ENCODE data around the gene INPP5D. TPM values are rescaled to one million over a fixed set of nuclear protein-coding genes. Genes with fewer than 3 reads are reported as not detected.

INPP5D gene
- total and polyA plus RNA-seq, 12 donors, result 3.4 to 29.4 (median 14.3) TPM

DNA sequence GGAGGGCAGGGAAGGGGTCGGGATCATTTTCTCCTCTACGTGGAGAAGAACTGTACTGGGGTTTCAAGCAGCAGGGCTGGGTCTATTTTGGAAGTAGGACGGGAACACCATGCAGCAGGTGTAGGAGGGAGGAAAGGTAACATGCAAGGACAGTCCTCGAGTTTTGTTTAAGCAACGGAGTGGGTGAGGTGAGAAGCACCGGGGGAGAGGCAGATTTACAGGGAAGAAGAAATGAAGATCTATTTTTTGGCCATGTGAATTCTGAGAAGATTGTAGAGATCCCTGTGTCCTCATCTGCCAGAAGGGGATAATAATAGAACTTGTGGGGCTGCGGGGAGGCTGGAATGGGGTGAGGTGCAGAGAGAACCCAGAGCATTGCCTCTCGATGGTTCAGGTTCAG is 85.6 kb downstream of the INPP5D start:
- Histone ChIP-seq H3K27ac (no peak overlapping the region), H3K4me3 (no peak overlapping the region), H3K4me1 (replicated peaks in 1 of 2) (no peaks in the 10 kb centered on the region), H3K9me3 (replicated peaks in 1 of 3) (no peaks in the 10 kb centered on the region), H3K27me3 (peaks cover 4% of the 10 kb centered on the region), H3K36me3 (replicated peaks in 1 of 2) (peaks cover 0 to 3% of the 10 kb centered on the region in 2 donors)
- TF ChIP-seq POLR2A (IDR thresholded peaks at IDR 0.05), result no peak
- WGBS, 4 donors, result 83 to 89% (median 86%) methylated on average over 8 of the region's 8 CpGs
- intact Hi-C loops (cut with DNase I), result no loop called here
- no peak for DNase-seq

DNA sequence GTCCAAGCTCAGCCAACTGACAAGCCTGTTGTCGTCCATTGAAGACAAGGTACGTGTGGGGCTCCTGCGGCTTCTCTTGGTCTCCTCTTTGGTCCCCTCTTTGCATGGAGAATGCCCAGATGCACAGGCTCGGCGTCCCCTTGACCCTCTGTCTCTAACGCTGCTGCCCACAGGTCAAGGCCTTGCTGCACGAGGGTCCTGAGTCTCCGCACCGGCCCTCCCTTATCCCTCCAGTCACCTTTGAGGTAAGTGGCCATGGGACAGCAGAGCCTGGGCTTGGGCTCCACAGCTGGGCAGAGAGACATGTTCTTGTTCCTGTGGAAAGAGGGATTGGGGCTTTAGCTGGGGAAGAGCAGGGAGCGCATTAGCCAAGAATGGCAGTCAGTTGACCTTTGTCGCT is 86.1 kb downstream of the INPP5D start:
- TF ChIP-seq, protein P1, sequence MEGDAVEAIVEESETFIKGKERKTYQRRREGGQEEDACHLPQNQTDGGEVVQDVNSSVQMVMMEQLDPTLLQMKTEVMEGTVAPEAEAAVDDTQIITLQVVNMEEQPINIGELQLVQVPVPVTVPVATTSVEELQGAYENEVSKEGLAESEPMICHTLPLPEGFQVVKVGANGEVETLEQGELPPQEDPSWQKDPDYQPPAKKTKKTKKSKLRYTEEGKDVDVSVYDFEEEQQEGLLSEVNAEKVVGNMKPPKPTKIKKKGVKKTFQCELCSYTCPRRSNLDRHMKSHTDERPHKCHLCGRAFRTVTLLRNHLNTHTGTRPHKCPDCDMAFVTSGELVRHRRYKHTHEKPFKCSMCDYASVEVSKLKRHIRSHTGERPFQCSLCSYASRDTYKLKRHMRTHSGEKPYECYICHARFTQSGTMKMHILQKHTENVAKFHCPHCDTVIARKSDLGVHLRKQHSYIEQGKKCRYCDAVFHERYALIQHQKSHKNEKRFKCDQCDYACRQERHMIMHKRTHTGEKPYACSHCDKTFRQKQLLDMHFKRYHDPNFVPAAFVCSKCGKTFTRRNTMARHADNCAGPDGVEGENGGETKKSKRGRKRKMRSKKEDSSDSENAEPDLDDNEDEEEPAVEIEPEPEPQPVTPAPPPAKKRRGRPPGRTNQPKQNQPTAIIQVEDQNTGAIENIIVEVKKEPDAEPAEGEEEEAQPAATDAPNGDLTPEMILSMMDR (IDR thresholded peaks at IDR 0.05), result no peak
- TF ChIP-seq POLR2A (IDR thresholded peaks at IDR 0.05), result no peak
- WGBS, 4 donors, result 82 to 88% (median 85%) methylated on average over 11 of the region's 11 CpGs
- H3K9me3 ChIP-seq (replicated peaks in 1 of 3), result no peaks in the 10 kb centered on the region
- H3K27ac ChIP-seq, result no peak overlapping the region
- intact Hi-C loops (cut with DNase I), result no loop called here
- H3K4me3 ChIP-seq, result no peak overlapping the region
- no peaks in the 10 kb centered on the region for H3K4me1 ChIP-seq (replicated peaks in 1 of 2)
- H3K27me3 ChIP-seq, result peaks cover 4% of the 10 kb centered on the region
- H3K36me3 ChIP-seq (replicated peaks in 1 of 2), result peaks cover 0 to 3% of the 10 kb centered on the region in 2 donors
- no peak for DNase-seq

DNA sequence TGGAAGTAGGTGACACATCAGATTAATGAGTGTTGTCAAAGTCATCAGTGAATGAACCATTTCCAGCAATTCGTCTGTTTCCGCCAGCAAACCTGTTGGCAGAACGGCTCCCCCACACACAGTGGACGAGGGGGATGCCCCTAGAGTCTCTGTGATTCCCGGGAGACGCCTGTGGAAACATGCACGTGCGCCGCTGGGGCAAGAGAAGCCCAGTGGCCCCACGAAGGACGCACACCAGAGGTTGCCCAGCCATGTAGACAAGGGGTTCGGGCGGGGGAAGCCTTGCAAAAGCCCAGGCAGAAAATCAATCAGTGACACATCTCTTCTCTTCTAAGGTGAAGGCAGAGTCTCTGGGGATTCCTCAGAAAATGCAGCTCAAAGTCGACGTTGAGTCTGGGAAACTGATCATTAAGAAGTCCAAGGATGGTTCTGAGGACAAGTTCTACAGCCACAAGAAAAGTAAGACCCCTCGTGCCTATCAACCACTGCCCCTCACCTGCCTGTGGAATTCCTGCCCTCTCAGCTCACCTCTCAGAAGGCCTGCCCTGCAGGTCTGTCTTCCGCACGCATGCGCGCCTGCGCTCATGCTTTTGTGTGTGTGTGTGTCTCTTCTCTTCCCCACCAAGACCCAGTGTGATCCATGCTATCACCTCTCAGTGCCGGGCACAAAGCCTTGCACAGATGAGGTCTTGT is 87.1 kb downstream of the INPP5D start:
- 63 to 71% (median 68%) methylated on average over 15 to 22 of the region's 22 CpGs for WGBS, 4 donors
- Histone ChIP-seq H3K27me3 (peaks cover 4% of the 10 kb centered on the region), H3K4me1 (replicated peaks in 1 of 2) (no peaks in the 10 kb centered on the region), H3K9me3 (replicated peaks in 1 of 3) (no peaks in the 10 kb centered on the region), H3K4me3 (no peak overlapping the region), H3K27ac (no peak overlapping the region), H3K36me3 (replicated peaks in 1 of 2) (peaks cover 0 to 3% of the 10 kb centered on the region in 2 donors)
- DNase-seq, result no peak
- intact Hi-C loops (cut with DNase I), result no loop called here
- TF ChIP-seq, protein P1 (IDR thresholded peaks at IDR 0.05), result no peak
- no peak for TF ChIP-seq POLR2A (IDR thresholded peaks at IDR 0.05)

DNA sequence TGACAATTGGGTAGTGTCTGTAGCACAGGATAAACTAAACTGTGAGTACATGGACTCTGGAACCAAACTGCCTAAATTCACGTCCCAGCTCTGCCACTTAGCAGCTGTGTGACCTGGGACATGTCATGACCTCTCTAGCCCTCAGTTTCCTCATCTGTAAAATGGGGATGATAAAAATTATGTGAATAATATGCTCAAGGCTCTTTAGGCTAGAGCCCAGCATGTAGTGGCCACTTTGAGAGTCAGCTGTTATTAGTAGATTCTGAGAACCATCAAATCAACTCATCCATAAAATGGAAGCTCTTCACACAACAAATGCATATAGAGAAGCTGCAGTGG is 87.7 kb downstream of the INPP5D start:
- intact Hi-C loops (cut with DNase I), result no loop called here
- peaks cover 0 to 3% of the 10 kb centered on the region in 2 donors for H3K36me3 ChIP-seq (replicated peaks in 1 of 2)
- H3K4me1 ChIP-seq (replicated peaks in 1 of 2), result no peaks in the 10 kb centered on the region
- TF ChIP-seq, protein P1 (IDR thresholded peaks at IDR 0.05), result no peak
- no peak for TF ChIP-seq POLR2A (IDR thresholded peaks at IDR 0.05)
- H3K4me3 ChIP-seq, result no peak overlapping the region
- no peak for DNase-seq
- WGBS, 4 donors, result 77 to 100% (median 88%) methylated on average over 1 of the region's 1 CpG
- H3K27ac ChIP-seq, result no peak overlapping the region
- H3K27me3 ChIP-seq, result peaks cover 4% of the 10 kb centered on the region
- H3K9me3 ChIP-seq (replicated peaks in 1 of 3), result no peaks in the 10 kb centered on the region

DNA sequence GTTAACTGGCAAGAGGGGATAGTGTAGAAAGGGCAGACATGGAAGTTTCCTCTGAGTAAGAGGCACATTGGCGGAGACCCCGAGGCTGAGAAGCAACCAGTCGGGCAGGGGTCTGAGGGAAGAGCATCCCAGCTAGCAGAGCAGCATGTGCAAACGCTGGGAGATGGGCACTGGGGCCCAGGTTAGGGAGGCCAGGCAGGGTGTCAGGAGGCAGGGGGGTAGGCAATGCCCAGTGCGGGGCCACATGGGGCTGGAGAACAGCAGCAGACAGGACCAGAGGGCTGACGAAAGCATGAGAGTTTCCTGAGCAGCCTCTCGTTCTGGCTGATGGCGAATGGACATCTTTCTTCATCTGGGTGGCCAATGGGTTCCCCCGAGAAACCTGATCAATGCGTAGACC is 88.2 kb downstream of the INPP5D start:
- DNase-seq, result no peak
- no peaks in the 10 kb centered on the region for H3K4me1 ChIP-seq (replicated peaks in 1 of 2)
- H3K4me3 ChIP-seq, result no peak overlapping the region
- TF ChIP-seq POLR2A (IDR thresholded peaks at IDR 0.05), result no peak
- TF ChIP-seq, protein P1 (IDR thresholded peaks at IDR 0.05), result no peak
- peaks cover 4% of the 10 kb centered on the region for H3K27me3 ChIP-seq
- intact Hi-C loops (cut with DNase I), result no loop called here
- 78 to 87% (median 82%) methylated on average over 6 to 10 of the region's 10 CpGs for WGBS, 4 donors
- no peaks in the 10 kb centered on the region for H3K9me3 ChIP-seq (replicated peaks in 1 of 3)
- H3K27ac ChIP-seq, result no peak overlapping the region
- H3K36me3 ChIP-seq (replicated peaks in 1 of 2), result peaks cover 0 to 3% of the 10 kb centered on the region in 2 donors
